GM23338 (cell line): Measurements from ENCODE around the gene VRK3. TPM values are rescaled to one million over a fixed set of nuclear protein-coding genes. Genes with fewer than 3 reads are reported as not detected.

Source experiments
- ATAC-seq: fragments of 200-7000 bp; cut with Tn5 transposase; 3 replicates; pipeline ENCODE4 v1.9.1; 2020
- DNase-seq: peaks from one replicate; pipeline ENCODE4 v3.0.0-alpha.2; 2015; ENCODE audit warnings: low spot score
- H2AFZ ChIP-seq: fragments of 200-600 bp; sonication (generic); 2 replicates; pipeline ENCODE4 v1.8.0; 2016; ENCODE audit warnings: antibody characterized with exemption, mild to moderate bottlenecking, moderate library complexity
- H3F3A ChIP-seq: fragments of 200-600 bp; sonication (generic); replicated peaks from 2 replicates; pipeline ENCODE4 v1.8.0; 2017; ENCODE audit warnings: antibody characterized with exemption, mixed run types, low read depth
- H3K27ac ChIP-seq: fragments of 200-600 bp; sonication (generic); 2 replicates; pipeline ENCODE4 v1.6.1; 2016; ENCODE audit warnings: low read depth
- H3K27me3 ChIP-seq: fragments of 200-600 bp; sonication (generic); 2 replicates; pipeline ENCODE4 v1.8.0; 2016; ENCODE audit warnings: mild to moderate bottlenecking, mixed run types, moderate library complexity; ENCODE audit not compliant: insufficient read depth
- H3K36me3 ChIP-seq: fragments of 200-600 bp; sonication (generic); 2 replicates; pipeline ENCODE4 v1.8.0; 2016; ENCODE audit warnings: mild to moderate bottlenecking; ENCODE audit not compliant: insufficient read depth
- H3K4me1 ChIP-seq: fragments of 200-600 bp; sonication (generic); 2 replicates; pipeline ENCODE4 v1.8.0; 2016; ENCODE audit warnings: mild to moderate bottlenecking, moderate library complexity; ENCODE audit not compliant: insufficient read depth
- H3K4me2 ChIP-seq: fragments of 200-600 bp; sonication (generic); 2 replicates; pipeline ENCODE4 v1.7.1; 2017; ENCODE audit warnings: mixed run types
- H3K4me3 ChIP-seq: fragments of 200-600 bp; sonication (generic); 2 replicates; pipeline ENCODE4 v1.6.1; 2016; ENCODE audit warnings: mixed run types
- H3K79me2 ChIP-seq: fragments of 200-600 bp; sonication (generic); replicated peaks from 2 replicates; pipeline ENCODE4 v1.8.0; 2017; ENCODE audit warnings: mild to moderate bottlenecking; ENCODE audit not compliant: insufficient read depth
- H3K9me2 ChIP-seq: fragments of 200-600 bp; sonication (generic); 2 replicates; pipeline ENCODE4 v1.8.0; 2017; ENCODE audit not compliant: insufficient read depth
- H4K20me1 ChIP-seq: fragments of 200-600 bp; sonication (generic); replicated peaks from 2 replicates; pipeline ENCODE4 v1.8.0; 2017; ENCODE audit warnings: mild to moderate bottlenecking; ENCODE audit not compliant: insufficient read depth
- H3K27ac Mint-ChIP-seq: 2 replicates; pipeline ENCODE4 v1.8.0; 2020; ENCODE audit warnings: inconsistent platforms, mild to moderate bottlenecking, moderate library complexity, mixed read lengths
- H3K27me3 Mint-ChIP-seq: 3 replicates; pipeline ENCODE4 v1.8.0; 2022; ENCODE audit warnings: low read depth, mild to moderate bottlenecking, moderate library complexity, mixed read lengths, inconsistent platforms; ENCODE audit not compliant: insufficient read depth, poor library complexity
- H3K36me3 Mint-ChIP-seq: 3 replicates; pipeline ENCODE4 v1.8.0; 2021; ENCODE audit warnings: low read depth, mild to moderate bottlenecking, inconsistent platforms, moderate library complexity, mixed read lengths
- H3K4me1 Mint-ChIP-seq: 3 replicates; pipeline ENCODE4 v1.8.0; 2020; ENCODE audit warnings: mild to moderate bottlenecking, inconsistent platforms, mixed read lengths
- H3K4me3 Mint-ChIP-seq: 3 replicates; pipeline ENCODE4 v1.8.0; 2021; ENCODE audit warnings: moderate library complexity, mild to moderate bottlenecking, inconsistent platforms, mixed read lengths
- H3K9me3 Mint-ChIP-seq: 3 replicates; pipeline ENCODE4 v1.8.0; 2020; ENCODE audit warnings: moderate library complexity, mild to moderate bottlenecking, inconsistent platforms, mixed read lengths
- EZH2 ChIP-seq: fragments of 200-600 bp; sonication (generic); IDR thresholded peaks from one replicate; pipeline ENCODE4 v1.8.0; 2017; ENCODE audit warnings: antibody characterized with exemption, mild to moderate bottlenecking, low read depth; ENCODE audit not compliant: unreplicated experiment
- EZH2phosphoT487 ChIP-seq: fragments of 200-600 bp; sonication (generic); IDR thresholded peaks from one replicate; pipeline ENCODE4 v1.8.1; 2018; ENCODE audit warnings: antibody characterized with exemption; ENCODE audit not compliant: unreplicated experiment
- POLR2AphosphoS5 ChIP-seq: IDR thresholded peaks from 2 replicates; pipeline ENCODE4 v1.6.1; 2016; ENCODE audit warnings: antibody characterized with exemption, low read depth
- STAT1 ChIP-seq: IDR thresholded peaks from one replicate; pipeline ENCODE4 v1.6.1; 2016; ENCODE audit warnings: antibody characterized with exemption; ENCODE audit not compliant: unreplicated experiment
- ZNF114 ChIP-seq: fragments of 250-450 bp; sonication (Bioruptor Pico); IDR thresholded peaks from 2 replicates; pipeline ENCODE4 v1.5.0; 2020; ENCODE audit warnings: mild to moderate bottlenecking, moderate library complexity
- ZNF331 ChIP-seq: fragments of 250-450 bp; sonication (Bioruptor Pico); IDR thresholded peaks from 2 replicates; pipeline ENCODE4 v1.5.0; 2020; ENCODE audit warnings: low read depth, mild to moderate bottlenecking, moderate library complexity
- ZNF462 ChIP-seq: fragments of 250-450 bp; sonication (Bioruptor Pico); IDR thresholded peaks from 2 replicates; pipeline ENCODE4 v1.5.0; 2020; ENCODE audit warnings: mild to moderate bottlenecking, moderate library complexity
- polyA plus RNA-seq: library from polyadenylated mRNA; unstranded; fragments of >200 nt; fragmentation: Nextera tagmentation; extraction: Ambion mirVana; gene quantifications from 2 replicates; pipeline ENCODE4 v1.2.1, GENCODE V29; 2016
- total RNA-seq: library from RNA; depleted of rRNA; stranded (reverse); fragments of >200 nt; shearing (Covaris generic); gene quantifications from 2 replicates; pipeline ENCODE4 v1.2.3, GENCODE V29; 2014
- TF ChIP-seq, protein P1 (sequence below): IDR thresholded peaks from 2 replicates; pipeline ENCODE4 v1.6.1; 2016; ENCODE audit warnings: antibody characterized with exemption

The VRK3 gene
- total and polyA plus RNA-seq, 2 experiments from 2014 or later = 17.4 to 29.1 TPM

GRCh38 chr19:50022823-50023222, 2.3 kb downstream of the VRK3 start (continued):
- no peak for TF ChIP-seq ZNF462

DNA sequence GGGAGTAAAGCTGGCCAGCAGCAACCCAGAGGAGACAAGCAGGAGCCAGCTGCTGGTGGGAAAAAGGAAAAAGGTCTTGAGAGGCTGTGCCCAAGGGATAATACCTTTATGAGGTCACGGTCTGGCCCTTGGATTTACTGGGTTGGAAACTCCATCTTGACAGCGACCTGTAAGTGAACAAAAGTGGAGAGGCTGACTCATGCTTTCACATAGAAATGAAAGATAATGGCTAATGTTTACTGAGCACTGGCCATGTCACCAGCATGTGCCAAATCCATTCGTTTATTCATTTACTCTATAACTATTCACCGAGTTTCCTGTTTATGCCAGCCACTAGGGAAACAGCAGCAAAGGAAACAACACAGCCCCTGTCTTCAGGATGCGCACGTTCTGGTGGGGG, 4.7 kb downstream of the VRK3 start:
- no peak overlapping the region for H3K4me3 Mint-ChIP-seq
- TF ChIP-seq ZNF114 (CRISPR knock-in tag) = no peak
- no peak for TF ChIP-seq ZNF331
- TF ChIP-seq, protein P1, sequence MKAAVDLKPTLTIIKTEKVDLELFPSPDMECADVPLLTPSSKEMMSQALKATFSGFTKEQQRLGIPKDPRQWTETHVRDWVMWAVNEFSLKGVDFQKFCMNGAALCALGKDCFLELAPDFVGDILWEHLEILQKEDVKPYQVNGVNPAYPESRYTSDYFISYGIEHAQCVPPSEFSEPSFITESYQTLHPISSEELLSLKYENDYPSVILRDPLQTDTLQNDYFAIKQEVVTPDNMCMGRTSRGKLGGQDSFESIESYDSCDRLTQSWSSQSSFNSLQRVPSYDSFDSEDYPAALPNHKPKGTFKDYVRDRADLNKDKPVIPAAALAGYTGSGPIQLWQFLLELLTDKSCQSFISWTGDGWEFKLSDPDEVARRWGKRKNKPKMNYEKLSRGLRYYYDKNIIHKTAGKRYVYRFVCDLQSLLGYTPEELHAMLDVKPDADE = no peak
- no peak for TF ChIP-seq EZH2phosphoT487
- no peak for TF ChIP-seq ZNF462
- no peak for TF ChIP-seq EZH2
- no peak for TF ChIP-seq POLR2AphosphoS5
- TF ChIP-seq STAT1 = no peak

More for the DNA sequence above, 4.7 kb downstream of the VRK3 start:
- H3K9me3 Mint-ChIP-seq = no peaks in the 10 kb centered on the region
- peaks cover 7% of the 10 kb centered on the region; the same call in 1 of the 2 replicates for H3K4me1 ChIP-seq
- peaks cover 17% of the 10 kb centered on the region for H3K79me2 ChIP-seq
- no peak overlapping the region for H3K4me2 ChIP-seq
- H3K36me3 ChIP-seq = peaks cover 5% of the 10 kb centered on the region; the same call in 1 of the 2 replicates
- H4K20me1 ChIP-seq = peaks cover 5% of the 10 kb centered on the region
- ATAC-seq (no peak), DNase-seq (no peak)
- H3F3A ChIP-seq = 0 out of 2 replicates have a peak, but pooled peaks cover 2% of the 10 kb centered on the region
- peaks cover 15% of the 10 kb centered on the region for H3K36me3 Mint-ChIP-seq
- H3K9me2 ChIP-seq = no peaks in the 10 kb centered on the region
- H3K27ac ChIP-seq = no peak overlapping the region
- H3K27me3 Mint-ChIP-seq = peaks cover 9% of the 10 kb centered on the region
- H3K27ac Mint-ChIP-seq = no peak overlapping the region
- no peak overlapping the region for H3K4me3 ChIP-seq
- H3K27me3 ChIP-seq = no peaks in the 10 kb centered on the region
- no peak overlapping the region for H2AFZ ChIP-seq
- peaks cover 3% of the 10 kb centered on the region; the same call in 1 of the 3 replicates for H3K4me1 Mint-ChIP-seq
